NCI-H187 treated with DMSO at 0.1 percent for 48 hours (cell line): Measurements from ENCODE around the gene MFAP4.
A peak's percentile ranks its signal among the peaks of the same experiment; 100 is the strongest.

Experiments
- DNase-seq: peaks from one replicate; lab custom pipeline; 2025; lab: John Stamatoyannopoulos, UW

Gene MFAP4

DNA sequence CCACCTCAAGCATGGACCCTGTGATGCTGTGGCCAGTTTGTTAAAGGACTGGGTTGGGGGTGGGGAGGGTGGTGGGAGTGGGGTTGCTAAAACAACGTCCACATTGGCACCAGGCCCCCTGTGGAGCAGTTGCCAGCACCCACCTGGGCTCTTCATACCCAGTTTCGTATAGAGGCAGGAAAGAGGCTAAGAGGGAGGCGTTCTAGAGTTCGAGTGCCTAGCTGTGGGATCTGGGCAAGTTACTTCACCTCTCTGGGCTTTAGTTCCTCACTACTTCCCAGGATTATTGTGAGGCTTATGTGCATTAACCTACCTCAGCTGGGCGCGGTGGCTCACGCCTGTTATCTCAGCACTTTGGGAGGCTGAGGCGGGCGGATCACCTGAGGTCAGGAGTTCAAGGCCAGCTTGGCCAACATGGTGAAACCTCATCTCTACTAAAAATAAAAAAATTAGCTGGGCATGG is 1.4 kb downstream of the MFAP4 start:
- no peak for DNase-seq

DNA sequence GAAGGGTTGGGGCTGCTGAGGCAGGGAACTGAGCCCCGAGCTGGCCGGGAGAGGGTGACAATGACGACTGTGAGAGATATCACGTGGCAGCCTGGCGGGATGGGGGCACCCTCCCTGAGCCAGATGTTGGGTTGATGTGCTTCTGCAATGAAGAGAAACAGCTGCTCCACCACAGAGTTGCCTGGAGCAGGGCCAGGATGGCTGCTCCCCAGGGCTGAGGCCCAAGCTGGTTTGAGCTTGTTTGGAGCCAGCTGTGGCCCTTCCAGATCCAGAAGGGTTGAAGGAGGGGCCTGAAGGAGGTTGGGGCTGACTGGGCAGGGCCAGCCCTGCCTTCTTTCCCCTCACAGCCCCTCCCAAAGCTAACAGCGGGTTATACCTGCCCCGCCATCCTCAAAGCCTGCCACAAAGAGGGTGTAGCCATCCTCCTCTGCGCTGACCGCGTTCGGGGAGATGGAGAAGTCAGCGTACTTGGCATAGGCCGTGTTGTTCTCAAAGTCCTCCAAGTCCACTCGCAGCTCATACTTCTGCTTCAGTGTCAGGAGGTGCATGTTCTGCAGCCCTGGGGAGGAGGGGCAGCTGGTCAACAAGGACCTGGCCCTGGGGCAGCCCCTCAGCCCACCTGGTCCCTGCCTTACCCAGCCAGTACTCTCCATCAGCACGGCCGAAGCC is 2.1 kb downstream of the MFAP4 start:
- DNase-seq, result no peak

DNA sequence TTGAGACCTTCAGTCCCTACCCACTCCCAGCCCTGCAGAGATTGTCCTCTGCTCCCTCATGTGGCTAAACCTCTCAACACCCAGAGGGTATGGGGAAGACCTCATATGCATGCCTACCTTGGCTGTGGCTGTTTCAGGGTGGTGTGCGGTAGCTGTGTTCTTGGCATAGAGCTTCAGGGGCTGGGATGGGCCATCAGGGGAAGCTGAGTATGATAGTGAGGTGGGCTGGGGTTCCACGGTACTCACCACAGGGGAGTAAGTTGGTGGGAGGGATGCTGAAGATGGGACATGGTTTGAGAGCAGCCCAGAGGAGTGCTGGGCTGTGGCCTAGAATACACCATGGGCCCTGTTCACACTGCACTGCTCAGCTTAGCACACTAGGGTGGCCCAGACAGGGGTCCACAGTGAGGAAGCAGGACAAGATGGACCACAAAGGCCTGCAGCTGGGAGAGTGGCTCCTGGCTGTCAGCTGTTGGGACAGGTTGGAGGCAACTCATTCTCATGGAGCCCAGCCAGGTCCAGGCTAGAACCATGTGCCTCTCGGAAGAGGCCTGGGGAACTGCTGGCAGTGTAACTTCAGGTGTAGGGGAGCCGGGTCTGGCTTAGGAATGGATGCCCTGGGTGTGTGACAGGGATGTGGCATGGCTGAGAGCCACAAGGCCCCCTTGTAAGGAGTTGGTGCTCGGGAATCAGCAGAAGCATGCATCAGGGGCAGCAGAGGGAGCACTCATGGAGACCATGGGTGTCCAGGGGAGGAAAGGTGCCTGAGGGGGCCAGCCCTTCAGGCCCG is 3.1 kb downstream of the MFAP4 start:
- DNase-seq, result no peak

DNA sequence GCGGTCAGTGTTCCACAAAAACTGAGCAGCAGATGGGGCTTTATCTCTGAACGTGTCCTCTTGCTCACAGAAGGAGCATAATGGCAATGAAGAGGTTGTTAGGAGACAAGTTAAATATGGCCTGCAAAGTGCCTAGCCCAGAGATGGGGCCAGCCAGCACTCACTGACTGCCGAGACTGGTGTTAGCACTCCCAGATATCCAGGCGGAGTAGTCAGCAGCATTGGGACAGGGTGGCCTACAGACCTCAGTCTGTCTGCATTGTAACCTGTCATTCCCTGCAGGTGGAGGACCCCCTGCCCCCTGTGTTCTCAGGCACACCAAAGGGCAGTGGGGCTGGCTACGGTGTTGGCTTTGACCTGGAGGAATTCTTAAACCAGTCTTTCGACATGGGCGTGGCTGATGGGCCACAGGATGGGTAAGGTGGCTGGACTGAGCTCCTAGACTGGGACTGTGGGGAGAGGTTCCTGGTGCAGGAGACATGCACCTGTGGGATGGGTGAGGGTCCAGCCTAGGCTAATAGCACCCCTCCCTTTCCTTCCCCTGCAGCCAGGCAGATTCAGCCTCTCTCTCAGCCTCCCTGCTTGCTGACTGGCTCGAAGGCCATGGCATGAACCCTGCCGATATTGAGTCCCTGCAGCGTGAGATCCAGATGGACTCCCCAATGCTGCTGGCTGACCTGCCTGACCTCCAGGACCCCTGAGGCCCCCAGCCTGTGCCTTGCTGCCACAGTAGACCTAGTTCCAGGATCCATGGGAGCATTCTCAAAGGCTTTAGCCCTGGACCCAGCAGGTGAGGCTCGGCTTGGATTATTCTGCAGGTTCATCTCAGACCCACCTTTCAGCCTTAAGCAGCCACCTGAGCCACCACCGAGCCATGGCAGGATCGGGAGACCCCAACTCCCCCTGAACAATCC is 4.2 kb downstream of the MFAP4 start:
- DNase-seq, result no peak

DNA sequence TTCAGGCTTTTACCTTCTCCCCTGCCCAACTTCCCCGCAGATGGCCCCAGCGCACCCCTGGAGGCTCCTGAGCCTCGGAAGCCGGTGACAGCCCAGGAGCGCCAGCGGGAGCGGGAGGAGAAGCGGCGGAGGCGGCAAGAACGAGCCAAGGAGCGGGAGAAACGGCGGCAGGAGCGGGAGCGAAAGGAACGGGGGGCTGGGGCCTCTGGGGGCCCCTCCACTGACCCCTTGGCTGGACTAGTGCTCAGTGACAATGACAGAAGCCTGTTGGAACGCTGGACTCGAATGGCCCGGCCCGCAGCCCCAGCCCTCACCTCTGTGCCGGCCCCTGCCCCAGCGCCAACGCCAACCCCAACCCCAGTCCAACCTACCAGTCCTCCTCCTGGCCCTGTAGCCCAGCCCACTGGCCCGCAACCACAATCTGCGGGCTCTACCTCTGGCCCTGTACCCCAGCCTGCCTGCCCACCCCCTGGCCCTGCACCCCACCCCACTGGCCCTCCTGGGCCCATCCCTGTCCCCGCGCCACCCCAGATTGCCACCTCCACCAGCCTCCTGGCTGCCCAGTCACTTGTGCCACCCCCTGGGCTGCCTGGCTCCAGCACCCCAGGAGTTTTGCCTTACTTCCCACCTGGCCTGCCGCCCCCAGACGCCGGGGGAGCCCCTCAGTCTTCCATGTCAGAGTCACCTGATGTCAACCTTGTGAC is 5.1 kb downstream of the MFAP4 start:
- DNase-seq, result no peak

DNA sequence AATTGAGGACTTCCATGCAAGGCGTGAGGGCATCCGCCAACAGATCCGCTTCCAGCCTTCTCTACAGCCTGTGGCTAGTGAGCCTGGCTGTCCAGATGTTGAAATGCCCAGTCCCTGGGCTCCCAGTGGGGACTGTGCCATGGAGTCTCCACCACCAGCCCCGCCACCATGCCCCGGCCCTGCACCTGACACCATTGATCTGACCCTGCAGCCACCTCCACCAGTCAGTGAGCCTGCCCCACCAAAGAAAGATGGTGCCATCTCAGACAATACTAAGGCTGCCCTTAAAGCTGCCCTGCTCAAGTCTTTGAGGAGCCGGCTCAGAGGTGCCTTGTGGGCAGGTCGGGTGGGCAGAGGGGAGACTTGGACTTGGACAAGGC is 5.6 kb downstream of the MFAP4 start:
- no peak for DNase-seq

DNA sequence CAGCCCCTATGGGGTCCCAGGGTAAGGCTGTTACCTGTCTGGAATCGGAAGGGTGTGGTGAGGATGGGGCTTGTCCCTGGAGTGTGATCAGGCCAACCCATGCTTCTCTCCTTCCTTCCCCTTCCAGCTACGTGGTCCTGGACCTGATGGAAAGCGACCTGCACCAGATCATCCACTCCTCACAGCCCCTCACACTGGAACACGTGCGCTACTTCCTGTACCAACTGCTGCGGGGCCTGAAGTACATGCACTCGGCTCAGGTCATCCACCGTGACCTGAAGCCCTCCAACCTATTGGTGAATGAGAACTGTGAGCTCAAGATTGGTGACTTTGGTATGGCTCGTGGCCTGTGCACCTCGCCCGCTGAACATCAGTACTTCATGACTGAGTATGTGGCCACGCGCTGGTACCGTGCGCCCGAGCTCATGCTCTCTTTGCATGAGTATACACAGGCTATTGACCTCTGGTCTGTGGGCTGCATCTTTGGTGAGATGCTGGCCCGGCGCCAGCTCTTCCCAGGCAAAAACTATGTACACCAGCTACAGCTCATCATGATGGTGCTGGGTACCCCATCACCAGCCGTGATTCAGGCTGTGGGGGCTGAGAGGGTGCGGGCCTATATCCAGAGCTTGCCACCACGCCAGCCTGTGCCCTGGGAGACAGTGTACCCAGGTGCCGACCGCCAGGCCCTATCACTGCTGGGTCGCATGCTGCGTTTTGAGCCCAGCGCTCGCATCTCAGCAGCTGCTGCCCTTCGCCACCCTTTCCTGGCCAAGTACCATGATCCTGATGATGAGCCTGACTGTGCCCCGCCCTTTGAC is 6.3 kb downstream of the MFAP4 start:
- DNase-seq, result no peak

DNA sequence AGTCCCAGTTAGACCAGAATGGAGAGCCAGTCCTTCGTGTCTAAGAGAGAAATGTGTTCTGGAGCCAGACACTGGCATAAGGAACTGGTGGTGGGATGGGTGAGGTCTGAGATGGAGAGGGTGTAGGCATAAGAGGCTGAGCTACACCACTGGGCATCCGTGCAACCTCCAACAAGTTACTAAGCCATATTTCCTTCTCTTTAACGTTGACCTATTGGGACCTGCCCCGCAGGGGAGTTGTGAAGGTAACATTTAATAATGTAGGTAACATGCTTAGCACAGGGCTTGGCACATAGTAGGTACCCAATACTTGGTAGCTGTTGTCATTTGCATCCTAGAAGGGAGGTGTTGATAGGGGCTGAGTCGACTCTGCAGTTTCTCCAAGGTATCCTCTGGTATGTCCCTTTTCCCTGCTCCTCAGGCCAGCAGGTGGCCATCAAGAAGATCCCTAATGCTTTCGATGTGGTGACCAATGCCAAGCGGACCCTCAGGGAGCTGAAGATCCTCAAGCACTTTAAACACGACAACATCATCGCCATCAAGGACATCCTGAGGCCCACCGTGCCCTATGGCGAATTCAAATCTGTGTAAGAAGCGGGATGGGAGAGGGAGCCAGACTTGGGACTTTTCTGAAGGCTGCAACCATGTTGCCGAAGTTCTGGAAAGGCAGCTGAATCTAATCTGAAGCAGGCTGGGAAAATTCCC is 7.5 kb downstream of the MFAP4 start:
- no peak for DNase-seq

DNA sequence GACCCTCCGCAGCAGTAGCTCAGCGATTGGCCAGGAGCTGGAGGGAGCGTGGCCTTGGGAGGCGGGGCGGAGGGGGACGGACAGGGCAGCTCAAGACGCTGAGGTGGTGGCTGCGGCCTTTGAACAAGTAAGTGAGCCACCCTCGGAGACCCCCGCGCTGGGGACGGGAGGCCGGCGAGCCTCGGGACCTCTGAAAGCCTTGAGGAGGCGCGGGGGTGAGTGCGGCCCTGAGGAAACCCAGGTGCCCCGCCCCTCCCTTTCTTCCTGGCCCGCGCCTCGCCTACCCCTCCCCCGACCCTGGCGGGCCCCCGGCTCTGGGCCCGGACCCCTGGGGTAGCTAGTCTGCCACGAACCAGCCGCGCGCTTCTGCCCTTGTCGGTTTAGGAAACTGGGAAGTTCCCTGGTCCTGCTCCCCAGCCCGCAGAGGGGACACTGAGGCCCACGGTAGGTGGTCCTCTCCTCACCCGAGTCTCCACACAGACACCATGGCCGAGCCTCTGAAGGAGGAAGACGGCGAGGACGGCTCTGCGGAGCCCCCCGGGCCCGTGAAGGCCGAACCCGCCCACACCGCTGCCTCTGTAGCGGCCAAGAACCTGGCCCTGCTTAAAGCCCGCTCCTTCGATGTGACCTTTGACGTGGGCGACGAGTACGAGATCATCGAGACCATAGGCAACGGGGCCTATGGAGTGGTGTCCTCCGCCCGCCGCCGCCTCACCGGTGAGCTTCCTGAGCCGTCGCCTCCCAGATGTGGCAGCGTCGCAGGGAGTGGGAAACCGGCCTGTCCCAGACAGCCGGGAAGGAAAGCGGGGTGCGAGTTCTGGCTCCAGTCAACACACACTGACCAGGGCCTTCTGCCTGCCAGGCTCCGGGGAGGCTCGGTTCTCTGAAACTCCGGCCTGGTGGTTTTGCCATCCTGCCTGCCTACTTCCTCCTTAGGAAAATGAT is 8.3 kb downstream of the MFAP4 start, which contains the start of gene MAPK7:
Gene MAPK7, plus strand, starts transcription at position 83 of the 945 bp plus-strand sequence. Its CDS starts 403 bp downstream, at position 486.
- DNase-seq, result no peak

DNA sequence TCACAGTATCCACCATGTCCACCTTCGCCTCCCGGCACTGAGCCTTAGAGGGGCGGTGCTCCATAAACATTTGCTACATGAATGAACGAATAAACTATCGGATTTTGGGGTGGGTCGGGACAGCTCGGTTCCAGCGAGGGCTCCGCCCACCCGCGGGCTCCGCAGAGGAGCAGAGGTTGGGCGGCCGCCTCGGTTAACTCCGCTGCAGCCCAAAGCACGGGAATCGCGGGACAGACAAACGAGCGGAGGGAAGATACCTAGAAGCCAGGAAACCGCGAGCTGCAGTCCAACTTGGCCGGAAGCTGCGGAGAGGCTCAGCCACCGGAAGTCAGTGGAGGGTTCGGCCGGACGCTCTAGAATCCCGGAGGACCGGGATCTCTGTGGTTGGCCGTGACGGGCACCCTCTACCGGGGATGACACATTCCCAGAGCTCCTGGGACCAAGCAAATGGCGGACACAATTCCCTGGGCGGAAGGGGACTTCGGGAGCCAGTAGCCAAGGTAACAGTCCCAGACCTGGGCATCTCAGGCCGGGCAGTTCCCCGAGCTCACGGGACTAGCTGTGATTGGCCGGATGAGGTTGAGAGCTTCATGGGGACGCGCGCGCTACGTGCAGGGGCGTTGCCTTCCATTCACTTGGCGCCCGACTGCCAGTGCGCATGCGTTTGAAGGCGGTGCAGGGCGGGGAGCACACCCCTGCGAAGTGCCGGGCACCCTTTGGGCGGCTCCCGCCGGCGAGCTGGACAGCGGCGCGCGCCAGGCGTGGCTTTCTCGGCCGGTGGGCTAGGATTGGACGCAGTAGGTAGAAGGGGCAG is 9.2 kb downstream of the MFAP4 start:
- peak; percentile 76 for DNase-seq

DNA sequence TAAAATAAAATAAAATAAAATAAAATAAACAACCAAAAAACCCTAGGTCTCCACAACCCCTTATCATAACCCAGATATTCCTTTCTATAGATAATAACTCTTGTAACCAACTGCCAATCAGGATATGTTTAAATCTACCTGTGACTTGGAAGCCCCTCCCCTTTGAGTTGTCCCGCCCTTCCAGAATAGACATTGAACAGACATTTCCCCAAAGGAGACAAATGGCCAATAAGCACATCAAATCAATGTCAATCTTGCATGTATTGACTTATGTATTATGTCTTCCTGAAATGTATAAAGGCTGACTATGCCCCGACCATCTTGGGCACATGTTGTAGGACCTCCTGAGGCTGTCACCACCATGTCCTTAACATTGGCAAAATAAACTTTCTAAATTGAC is 10.2 kb downstream of the MFAP4 start:
- DNase-seq, result no peak

DNA sequence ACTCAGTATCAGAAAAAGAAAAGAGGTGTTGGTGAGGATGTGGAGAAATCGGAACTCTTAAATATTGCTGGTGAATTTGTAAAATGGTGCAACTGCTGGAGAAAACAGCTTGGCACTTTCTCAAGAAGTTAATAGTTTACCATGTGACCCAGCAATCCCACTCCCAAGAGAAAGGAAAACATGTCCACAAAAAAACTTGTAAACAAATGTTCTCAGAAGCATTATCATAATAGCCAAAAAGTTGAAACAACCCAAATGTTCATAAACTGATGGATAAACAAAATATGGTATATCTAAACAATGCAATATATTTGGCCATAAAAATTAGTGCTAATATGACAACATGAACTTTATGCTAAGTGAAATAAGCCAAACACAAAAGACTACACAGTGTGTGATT is 11.3 kb downstream of the MFAP4 start:
- no peak for DNase-seq

DNA sequence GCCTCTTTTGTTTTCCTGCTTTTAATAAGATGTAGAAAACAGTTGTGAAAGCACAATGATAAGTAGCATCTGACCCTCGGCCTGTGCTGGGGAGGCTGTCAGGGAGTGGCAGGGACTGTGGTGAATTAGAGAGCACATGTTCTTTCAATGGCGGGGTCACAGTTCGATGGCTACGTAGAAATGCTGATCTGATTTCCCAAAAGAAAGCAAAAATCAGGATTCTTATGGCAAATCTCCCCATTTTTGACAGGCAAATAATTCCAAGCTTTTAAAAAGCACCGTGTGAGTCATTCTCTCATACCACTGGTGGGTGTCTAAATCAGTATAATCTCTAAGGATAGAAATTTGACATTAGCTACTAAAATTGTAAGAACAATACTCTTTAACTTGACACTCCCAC is 12.9 kb downstream of the MFAP4 start:
- DNase-seq, result no peak

DNA sequence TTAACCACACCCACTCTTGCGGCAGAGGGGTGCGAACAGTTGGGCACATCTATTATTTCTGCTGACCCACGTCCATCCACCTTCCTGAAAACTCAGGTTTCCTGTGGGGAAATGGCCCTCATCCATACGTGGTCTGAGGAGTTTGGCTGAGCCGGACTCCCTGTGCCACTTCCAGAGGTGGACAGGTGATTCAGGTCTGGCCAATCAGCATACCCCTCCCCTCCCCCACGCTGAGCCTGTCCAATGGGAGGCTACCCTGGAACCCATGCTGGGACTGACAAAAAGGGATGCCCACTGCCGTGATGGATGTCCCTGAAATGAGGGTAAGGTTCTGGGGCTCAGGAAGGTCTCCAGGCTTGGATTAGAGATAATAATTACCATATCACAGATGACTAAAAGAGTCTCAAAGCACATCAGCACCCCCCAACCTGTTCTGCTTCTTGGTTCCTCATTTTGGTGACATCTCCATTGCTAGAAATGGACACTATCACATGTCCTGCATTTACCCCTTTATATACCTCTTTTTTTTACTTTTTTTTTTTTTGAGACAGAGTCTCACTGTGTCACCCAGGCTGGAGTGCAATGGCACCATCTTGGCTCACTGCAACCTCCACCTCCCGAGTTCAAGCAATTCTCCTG is 14.0 kb downstream of the MFAP4 start:
- no peak for DNase-seq

DNA sequence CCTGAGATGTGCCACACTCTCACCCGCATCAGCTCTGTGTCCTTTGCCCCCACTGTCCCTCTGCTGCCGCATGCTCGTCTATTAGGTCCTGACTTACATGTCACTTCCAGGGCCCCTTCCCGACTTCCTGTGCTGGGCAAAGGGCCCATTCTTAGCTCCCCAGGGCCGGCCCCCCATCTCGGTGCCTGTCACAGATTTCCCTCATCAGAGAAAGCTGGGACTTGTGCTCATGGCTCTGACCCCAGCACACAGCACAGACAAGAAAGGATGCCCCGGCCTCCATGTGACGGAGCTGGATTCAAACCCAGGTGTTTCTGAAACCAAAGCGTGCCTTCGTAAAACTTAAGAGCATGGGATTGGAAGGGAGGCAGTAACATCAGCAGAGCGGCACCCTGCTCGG is 14.6 kb downstream of the MFAP4 start:
- no peak for DNase-seq

DNA sequence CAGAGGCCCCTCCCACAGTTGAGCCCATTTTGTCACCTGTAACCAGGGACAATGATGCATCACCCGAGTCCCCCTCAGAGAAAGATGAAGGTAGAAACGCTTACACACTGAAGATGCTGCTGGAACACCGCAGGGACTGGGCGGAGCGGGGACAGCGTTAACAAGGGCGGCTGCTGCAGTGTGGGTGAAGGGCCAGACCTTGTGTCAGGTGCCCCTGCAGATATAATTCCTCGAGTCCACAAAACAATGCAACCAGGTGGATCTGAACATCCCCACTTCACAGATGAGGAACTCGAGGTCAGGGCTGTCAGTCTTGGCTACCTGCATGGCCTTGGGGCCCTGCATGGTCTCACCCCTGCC is 15.0 kb downstream of the MFAP4 start:
- no peak for DNase-seq

DNA sequence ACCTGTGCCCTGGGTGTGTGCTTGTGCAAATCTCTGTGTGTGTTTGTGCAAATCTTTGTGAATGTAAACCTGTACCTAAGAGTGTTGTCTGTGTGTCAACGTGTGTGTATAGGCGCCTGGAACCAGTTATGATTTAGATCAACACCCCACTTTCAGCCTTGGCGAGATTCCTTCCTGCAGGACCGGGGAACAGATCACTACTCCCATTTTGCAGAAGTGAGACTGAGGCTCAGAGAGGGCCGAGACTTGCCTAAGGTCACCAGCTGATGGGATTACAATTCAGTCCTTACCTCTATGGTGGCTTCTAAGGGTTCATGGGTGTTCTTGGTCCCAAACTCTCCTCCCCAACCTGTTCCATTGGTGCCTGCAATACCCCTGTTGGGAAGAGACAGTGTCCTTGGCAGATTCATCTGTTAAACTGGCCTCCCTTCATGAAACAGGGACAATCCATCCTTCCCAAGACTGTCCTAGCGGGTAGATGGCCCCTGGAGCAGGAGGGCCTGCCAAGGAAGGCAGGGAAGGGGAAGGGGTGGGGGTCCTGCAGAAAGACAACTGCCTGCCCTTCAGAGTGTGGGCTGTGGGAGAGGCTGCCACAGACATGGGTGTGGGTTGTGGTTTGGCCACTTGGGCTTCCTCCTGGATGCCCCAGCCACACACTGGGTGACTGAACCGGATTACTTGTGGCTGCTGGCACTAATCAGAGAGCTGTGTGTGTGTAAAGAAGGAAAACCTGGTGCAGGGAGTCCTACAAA is 15.6 kb downstream of the MFAP4 start:
- DNase-seq, result no peak
